Suprapubic skin (tissue), 4 donors: Measurements from ENCODE around the gene DZANK1.

Experiments used
- POLR2A ChIP-seq, 2 donors: fragments of 450-650 bp; IDR thresholded peaks; one replicate each; pipeline ENCODE4 v1.6.1; 2017; ENCODE audit warnings: antibody characterized with exemption in 2 of 2, mild to moderate bottlenecking in 2 of 2, moderate library complexity in 2 of 2
- POLR2AphosphoS5 ChIP-seq, 3 donors: sonication (generic); formaldehyde crosslinking; IDR thresholded peaks; one replicate each; pipeline ENCODE4 v1.6.1; 2017; ENCODE audit warnings: antibody characterized with exemption in 3 of 3
- TF ChIP-seq, protein P1 (sequence below), 2 donors: fragments of 200-600 bp in 1 of 2; fragments of 450-650 bp in 1 of 2; sonication (generic) in 1 of 2; IDR thresholded peaks; one replicate each; pipeline ENCODE4 v1.5.1; 2016 to 2019; ENCODE audit warnings: antibody characterized with exemption in 2 of 2, mild to moderate bottlenecking in 1 of 2, moderate library complexity in 1 of 2

DNA sequence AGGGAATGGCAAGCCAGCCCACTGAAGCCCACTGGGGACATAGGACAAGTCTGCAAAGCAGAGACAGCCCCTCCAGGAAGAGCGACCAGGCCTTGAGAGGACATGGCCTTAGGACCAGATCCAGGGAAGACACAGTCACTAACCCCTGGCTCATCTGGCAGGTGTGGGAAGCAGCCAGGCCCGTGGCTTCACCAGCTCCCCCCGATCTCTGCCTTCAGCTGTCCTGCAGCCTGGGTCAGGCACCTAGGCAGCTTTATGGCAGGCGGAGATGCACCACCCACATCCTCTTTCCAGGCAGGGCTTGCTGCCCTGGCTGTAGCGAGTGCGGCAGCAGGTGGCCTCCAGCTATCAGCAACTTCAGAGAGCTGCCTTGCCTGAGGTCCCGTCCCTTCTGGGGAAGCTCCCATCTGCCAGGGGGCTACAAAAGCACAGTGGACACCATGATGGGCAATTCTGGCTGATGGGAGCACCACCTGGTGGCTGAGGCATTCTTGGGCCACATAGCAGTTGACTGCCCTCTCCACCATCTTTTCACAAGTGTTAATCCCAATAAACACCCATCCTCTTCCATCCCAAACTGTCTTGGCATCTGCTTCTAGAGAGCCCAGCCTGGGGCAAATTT lies 85.8 kb downstream of the DZANK1 start:
- TF ChIP-seq, protein P1, sequence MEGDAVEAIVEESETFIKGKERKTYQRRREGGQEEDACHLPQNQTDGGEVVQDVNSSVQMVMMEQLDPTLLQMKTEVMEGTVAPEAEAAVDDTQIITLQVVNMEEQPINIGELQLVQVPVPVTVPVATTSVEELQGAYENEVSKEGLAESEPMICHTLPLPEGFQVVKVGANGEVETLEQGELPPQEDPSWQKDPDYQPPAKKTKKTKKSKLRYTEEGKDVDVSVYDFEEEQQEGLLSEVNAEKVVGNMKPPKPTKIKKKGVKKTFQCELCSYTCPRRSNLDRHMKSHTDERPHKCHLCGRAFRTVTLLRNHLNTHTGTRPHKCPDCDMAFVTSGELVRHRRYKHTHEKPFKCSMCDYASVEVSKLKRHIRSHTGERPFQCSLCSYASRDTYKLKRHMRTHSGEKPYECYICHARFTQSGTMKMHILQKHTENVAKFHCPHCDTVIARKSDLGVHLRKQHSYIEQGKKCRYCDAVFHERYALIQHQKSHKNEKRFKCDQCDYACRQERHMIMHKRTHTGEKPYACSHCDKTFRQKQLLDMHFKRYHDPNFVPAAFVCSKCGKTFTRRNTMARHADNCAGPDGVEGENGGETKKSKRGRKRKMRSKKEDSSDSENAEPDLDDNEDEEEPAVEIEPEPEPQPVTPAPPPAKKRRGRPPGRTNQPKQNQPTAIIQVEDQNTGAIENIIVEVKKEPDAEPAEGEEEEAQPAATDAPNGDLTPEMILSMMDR (IDR thresholded peaks at IDR 0.05): no peak
- no peak for TF ChIP-seq POLR2A (IDR thresholded peaks at IDR 0.05)
- TF ChIP-seq POLR2AphosphoS5 (IDR thresholded peaks at IDR 0.05): no peak
